GM18517 (cell line): ENCODE data around the gene PALM.
A peak's percentile ranks its signal among the peaks of the same experiment; 100 is the strongest.

Experiments
- ATAC-seq: cut with Tn5 transposase; IDR thresholded peaks from one replicate; pipeline ENCODE4 v1.9.1; 2021; ENCODE audit warnings: mild to moderate bottlenecking, moderate library complexity; ENCODE audit not compliant: unreplicated experiment

The PALM gene

DNA sequence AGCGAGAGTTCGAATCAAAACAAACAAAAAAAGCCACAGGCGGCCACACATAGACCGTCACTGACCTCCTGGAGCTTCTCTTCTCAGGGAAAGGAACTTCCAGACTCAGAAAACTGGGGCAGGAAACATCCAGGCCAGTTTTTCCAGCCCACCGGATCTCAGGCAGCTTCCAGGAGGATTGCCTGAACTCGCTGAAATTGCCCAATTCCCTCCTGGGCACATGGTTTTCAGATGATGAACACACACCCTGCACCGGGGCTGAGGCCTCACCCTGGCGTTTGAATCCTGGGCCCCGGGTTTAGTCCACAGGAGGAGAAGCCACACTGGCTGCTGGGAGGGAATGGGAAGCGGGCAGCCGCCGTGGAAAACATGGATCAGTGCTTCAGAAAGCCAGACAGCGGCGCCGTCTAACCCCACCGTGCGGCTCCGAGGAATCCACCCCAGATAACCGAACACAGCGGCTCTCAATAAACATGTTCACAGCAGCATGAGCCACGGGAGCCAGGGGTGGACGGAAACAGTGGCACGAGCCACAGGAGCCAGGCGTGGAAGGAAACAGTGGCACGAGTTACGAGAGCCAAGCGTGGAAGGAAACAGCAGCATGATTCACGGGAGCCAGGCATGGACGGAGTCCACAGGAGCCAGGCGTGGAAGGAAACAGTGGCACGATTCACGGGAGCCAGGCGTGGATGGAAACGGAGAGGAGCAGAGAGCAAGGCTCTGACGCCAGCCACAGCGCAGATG, 70.3 kb downstream of the PALM start:
- no peak for ATAC-seq

DNA sequence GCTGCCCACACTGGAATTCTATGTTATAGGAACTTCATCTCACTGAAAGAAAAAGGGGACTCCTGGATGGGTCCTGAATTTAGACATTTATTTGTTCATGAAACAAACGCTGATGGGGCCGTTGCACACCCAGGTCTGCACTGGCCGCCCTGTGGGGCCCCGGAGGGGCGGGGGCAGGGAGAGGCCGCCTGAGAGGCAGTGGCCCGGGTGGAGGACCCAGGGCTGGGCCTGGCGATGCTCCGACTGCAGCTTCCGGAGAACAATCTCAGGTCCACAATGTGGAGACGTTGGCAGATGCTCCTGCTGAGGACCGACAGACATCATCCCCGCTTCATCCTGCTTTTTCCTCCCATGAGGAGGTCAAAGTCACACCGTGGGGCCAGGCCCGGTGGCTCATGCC, 72.2 kb downstream of the PALM start:
- no peak for ATAC-seq

GRCh38 chr19:781800-782184, 73.1 kb downstream of the PALM start:
- no peak for ATAC-seq

- no peak for ATAC-seq
Measured at GRCh38 chr19:782185-782877, 73.6 kb downstream of the PALM start.

GRCh38 chr19:782878-783668, 74.3 kb downstream of the PALM start:
- no peak for ATAC-seq

DNA sequence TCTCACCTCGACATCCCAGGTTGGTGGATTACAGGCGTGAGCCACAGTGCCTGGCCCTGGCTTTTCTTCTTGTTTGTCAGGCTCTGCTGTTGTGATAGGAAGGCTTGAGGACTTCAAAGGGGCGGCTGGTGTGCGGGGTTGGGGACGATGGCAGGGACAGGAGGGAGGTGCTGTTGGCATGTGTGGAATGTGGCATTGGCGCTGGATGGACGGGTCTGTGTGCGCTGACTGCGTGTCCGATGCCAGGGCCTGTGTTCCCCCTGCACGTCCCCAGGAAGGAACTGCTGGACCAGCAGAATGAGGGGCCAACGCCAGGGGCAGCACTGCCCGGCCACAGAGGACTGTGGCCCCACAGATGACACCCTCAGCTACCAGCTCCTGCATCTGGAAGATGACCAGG, 75.8 kb downstream of the PALM start:
- no peak for ATAC-seq

DNA sequence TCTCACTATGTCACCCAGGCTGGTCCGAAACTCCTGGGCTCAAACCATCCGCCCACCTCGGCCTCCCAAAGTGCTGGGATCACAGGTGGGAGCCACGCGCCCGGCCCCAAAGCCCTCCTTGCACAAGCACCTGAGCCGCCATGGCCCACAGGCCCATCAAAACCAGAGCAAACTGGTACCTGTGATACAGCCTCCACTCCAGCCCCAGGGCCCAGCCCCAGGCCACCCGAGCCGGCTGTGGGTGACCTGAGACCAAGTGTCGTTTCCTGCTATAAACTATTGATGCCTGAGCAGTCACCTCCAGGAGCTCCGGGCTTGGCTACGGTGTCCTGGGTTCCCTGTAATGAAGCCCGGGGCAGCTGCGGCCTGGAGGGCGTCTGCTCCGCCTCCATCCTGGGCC, 78.8 kb downstream of the PALM start:
- no peak for ATAC-seq

DNA sequence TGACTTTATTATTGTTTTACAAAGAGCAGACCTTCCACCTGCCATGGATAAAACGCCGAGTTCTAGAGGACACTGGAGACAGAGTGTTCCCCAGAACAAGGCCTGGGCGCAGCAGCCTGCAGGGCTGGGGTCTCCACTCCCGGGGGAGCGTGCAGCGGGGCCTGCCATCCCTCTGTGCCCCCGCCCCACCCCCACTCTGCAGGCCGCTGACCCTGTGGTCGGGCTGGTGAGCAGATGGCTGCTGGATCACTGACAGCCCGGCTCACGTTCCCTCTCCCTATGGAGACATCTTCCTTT, 79.9 kb downstream of the PALM start:
- ATAC-seq: no peak

- ATAC-seq: no peak
Measured at GRCh38 chr19:788983-789700, 80.4 kb downstream of the PALM start.

DNA sequence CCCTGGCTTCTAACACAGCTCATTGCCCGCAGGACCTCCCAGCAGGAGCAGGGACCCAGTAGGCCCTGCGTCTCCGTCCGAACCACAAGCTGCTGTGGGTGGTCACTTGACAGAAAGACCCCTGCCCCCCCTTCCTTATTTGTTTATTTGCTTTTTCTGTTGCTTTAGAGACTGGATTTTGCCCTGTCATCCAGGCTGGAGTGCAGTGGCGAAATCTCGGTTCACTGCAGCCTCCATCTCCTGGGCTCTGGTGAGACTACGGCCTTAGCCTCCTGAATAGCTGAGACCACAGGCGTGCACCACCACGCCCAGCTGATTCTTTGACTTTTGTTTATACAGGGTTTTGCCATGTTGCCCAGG, 80.9 kb downstream of the PALM start:
- ATAC-seq: no peak

DNA sequence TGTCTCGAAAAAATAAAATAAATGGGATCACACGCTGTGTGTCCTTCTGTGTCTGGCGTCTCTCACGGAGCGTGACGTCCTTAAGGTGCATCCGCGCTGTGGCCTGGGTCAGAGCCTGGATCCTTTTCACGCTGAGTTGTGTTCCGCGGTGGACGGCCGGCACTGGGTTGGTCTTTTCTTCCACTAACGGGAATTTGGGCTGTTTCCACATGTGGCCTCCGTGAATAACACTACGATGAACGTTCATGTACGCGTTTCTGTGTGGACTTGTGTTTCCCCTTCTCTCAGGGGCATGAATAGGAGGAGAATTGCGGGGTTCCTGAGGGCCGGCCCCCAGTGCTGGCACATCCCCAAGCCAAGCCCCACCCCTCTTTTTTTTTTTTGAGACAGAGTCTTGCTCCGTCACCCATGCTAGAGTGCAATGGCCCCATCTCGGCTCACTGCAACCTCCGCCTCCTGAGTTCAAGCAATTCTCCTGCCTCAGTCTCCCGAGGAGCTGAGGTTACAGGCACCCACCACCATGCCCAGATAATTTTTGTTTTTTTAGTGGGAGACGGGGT, 82.4 kb downstream of the PALM start:
- no peak for ATAC-seq

GRCh38 chr19:791567-792305, 83.0 kb downstream of the PALM start:
- ATAC-seq: no peak

DNA sequence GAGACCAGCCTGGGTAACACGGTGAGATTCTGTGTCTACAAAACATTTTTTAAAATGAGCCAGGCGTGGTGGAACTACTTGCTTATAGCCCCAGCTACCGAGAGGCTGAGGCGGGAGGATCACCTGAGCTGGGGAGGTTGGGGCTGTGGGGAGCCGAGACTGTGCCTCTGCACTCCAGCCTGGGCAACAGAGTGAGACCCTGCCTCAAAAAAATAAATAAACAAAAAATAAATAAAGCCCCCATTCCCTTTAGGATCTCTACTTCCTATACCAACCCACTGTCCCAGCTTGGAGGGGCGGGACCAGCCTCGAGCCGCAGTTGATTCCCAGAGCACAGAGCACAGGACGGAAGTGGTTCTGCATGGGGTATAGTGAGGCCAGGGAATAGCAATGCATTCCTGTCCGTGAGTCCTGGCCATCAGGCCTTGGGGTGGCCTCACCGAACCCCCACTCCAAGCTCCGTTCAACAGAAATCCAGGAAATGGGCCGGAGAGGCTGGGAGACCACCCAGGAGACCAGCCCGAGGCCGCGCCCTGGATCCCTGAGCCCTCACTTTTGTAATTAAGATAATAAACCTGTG, 83.7 kb downstream of the PALM start:
- ATAC-seq: no peak

GRCh38 chr19:793806-794205, 85.1 kb downstream of the PALM start:
- ATAC-seq: no peak

- no peak for ATAC-seq
Measured at GRCh38 chr19:795073-795611, 86.4 kb downstream of the PALM start.

DNA sequence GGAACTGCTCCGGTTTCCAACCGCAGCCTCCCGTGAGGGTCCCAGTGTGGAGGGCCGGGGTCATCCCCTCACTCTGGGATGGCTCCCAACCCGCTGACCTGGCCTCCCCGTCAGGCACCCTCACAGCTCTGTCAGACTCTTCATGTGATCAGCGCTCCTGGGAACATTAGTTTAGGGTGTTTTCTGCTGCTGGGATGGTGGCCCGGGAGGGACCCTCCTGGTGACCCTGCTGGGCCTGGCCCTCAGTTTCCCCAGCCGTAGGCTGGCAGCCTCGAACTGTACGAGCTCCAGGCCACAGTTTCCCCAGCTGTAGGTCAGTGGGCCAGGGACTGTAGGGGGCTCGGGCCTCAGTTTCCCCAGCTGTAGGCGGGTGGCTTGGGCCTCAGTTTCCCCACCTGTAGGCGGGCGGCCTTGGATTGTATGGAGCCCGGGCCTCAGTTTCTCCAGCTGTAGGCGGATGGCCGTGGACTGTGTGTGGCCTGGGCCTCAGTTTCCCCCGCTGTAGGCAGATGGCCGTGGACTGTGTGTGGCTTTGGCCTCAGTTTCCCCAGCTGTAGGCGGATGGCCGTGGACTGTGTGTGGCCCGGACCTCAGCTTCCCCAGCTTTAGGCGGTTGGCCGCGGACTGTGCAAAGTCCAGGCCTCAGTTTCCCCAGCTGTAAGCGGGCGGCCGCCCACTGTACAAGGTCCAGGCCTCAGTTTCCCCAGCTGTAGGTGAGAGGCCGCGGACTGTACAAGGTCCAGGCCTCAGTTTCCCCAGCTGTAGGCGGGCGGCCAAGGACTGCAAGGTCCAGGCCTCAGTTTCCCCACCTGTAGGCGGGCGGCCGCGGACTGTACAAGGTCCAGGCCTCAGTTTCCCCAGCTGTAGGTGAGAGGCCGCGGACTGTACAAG, 87.2 kb downstream of the PALM start:
- ATAC-seq: no peak

DNA sequence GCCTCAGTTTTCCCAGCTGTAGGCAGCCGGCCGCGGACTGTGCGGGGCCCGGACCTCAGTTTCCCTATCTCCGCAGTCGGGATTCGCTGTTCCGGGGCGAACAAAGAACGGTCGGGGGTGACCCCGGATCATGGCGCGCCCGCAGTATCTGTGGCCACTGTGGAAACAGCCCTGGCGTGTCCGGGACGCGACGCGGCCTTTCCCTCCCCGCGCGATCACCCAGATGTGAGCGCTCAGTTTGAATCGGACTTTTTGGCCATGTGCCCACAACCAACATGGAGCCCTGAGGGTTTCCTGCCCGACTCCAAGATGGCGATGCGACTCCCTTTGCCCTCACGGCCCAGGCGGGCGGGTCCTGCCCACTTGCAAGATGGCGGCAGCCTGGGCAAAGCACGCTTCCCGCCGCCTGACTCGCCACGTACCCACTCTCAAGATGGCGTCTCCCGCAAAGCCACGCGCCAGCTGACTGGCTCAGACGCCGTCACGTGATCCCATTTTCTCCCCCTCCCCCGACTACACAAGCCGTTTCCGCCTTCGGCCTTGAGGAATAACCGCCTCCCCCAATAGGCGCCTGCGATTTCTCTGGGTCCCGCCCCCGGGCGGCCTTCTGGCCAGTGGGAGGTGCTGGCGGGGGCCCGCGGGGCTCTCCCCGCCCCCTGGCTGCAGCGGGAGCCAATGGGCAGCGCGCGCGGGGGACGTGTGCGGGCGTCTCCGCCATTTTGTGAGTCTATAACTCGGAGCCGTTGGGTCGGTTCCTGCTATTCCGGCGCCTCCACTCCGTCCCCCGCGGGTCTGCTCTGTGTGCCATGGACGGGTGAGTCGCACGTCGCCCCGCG, 88.2 kb downstream of the PALM start, which contains the start of gene PTBP1:
Gene PTBP1 (plus strand): TSS at position 761 of the 836 bp plus-strand sequence. CDS start 46 bp downstream, at position 807.
- ATAC-seq: peak; percentile 83
